Epidermal melanocyte (primary cell): ENCODE results near the gene PTK6.

Experiments
- DNase-seq: peaks from one replicate; pipeline ENCODE4 v3.0.0; 2011; ENCODE audit warnings: low spot score; ENCODE audit not compliant: insufficient read length

Gene PTK6

DNA sequence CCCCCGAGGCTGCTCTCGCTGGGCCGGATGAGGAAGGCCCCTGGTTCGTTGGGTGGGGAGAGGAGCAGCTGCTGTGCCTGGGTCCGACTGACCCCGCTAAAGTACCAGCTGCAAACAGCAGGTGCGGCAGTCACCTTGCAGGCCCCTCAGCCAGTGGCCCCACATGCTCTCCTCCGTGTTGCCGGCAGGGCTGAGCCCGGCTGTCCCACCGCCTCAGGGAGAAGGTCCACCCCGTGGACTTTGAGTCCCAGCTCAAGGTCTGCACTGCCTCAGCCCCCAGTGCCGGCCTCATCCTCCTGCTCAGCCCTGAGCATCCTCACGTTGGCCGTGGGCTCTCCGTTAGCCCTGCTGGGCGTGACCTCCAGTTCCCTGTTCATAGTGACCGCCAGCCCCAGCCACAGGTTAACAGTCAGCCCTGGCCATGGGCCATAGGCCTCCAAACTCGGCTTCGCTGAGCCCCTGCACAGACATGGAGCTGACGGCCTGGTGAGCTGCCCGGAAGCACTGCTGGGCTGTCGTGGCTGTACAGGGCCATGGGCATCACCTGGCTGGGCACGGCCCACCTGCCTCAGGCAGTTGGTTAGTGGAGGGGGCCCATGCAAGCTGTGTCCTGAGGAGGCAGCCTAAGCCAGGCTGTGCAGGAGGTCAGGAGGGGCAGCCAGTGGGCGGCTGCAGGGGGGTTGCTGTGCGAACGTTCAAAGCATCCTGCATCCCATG, 7.2 kb upstream of the PTK6 start:
- DNase-seq, result no peak

DNA sequence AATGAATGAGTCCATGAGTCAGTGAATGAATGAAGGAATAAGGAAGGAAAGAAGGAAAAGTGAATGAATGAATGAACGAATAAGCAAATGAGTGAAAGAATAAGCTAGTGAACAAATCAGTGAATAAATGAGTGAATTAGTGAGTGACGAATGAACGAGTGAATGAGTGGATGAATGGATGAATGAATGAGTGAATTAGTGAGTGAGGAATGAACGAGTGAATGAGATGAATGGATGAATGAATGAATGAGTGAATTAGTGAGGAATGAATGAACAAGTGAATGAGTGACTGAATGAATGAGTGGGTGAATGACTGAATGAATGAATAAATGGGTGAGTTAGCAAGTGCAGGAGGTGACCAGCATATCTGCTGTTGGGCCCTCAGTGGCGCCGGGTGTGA, 6.6 kb upstream of the PTK6 start:
- no peak for DNase-seq

DNA sequence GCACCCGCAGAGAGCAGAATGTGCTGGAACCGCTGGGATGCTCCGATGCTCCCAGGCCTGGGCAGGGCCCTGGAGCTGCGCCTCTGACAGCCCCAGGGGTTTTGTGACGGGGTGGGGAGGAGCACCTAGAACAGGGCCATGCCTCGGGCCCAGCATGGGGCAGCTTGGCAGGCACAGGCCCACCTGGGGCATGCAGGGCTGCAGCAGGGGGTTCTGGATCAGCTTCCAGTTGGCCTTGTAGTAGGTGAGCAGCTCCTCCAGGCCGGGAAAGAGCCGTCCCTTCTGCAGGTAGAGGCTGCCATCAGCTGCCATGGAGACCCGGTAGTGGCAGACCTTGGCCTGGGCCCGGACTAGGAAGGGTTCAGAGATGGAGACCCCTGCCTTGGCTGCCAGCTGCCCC, 6.0 kb upstream of the PTK6 start:
- DNase-seq, result no peak

- no peak for DNase-seq
Observed at GRCh38 chr20:63542696-63543095, 5.5 kb upstream of the PTK6 start.

DNA sequence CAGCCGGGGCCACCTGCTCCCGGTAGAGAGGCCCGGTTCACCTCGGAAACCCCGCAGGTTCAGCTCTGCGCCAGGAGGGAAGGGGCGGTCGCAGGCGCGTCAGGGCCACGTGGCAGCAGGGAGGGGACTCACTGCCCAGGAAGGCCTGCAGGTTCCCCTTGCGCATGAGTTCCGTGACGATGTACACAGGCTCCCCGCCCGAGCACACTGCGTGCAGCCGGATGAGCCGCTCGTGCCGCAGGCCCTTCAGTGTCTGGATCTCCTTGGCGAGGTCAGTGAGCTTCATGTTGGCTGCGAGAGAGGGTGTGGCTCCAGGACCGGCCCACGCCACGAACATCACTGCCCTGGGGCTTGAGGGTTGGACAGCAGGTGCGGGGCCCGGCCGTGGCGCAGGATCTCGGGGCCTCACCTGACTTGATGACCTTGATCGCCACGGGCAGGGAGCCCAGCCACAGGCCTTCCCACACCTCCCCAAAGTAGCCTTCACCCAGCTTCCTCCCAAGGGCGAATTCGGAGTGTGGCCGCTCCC, 4.9 kb upstream of the PTK6 start:
- DNase-seq, result no peak

- DNase-seq, result no peak
Observed at GRCh38 chr20:63541371-63541770, 4.2 kb upstream of the PTK6 start.

GRCh38 chr20:63540417-63541186, 3.4 kb upstream of the PTK6 start:
- DNase-seq, result peak; percentile 72

DNA sequence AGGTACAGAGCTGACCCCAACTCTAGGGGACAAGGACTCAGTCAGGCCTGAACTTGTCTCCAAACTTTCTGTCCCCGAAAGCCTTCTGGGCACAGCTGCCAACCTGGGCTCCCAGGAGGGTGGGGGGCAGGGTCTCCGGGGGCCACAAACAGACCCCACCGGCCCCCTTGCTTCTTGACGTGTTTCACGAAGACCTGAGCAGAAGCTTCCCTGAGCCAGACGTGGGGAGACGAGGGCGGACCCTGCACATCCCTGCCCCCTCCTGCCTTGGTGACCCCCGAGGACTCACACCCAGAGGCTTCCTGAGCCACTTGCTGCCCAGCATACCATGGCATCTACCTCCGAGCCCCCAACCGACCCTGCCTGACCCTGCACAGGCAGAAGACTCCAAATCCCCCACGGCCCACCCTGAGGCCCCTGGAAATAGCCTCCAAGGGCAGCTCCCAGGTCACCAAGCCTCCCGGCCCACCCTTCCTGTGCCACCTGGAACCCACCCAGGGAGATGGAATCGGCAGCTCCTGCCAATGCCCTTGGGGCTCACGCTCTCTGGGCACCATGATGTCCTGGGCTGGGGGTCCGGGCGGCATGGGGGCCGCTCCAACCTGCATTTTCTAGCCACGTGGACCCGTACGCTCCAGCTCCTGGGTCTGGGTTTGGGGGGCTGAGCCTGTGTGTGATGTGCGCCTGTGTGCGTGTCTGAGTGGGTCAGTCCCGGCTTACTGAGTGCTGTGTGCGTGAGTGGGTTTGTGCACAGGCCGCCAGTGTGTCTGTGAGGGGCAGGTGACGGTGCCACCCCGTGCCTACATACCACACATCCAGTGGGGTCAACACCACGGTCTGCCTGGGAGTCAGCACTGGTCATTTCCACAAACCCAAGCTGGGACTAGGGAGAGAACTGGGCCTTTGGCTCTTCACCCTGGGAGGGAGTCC, 2.5 kb upstream of the PTK6 start:
- no peak for DNase-seq

DNA sequence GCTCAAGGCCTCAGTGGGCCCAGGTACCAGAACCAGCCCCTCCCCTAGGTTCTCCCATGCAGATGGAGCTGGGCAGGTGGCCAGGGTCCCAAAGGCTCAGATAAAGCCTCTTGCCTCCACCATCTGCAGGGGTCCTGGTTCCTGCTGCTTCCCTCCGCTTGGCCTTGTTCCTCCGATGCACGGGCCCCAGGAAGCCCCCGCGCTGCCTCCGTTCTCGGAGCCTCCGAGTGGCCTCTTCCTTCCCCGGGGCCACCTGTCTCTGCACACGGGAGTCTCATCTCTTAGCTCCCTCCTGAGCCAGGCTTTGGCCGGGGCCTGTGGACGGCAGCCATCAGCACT, 1.9 kb upstream of the PTK6 start:
- DNase-seq, result no peak

DNA sequence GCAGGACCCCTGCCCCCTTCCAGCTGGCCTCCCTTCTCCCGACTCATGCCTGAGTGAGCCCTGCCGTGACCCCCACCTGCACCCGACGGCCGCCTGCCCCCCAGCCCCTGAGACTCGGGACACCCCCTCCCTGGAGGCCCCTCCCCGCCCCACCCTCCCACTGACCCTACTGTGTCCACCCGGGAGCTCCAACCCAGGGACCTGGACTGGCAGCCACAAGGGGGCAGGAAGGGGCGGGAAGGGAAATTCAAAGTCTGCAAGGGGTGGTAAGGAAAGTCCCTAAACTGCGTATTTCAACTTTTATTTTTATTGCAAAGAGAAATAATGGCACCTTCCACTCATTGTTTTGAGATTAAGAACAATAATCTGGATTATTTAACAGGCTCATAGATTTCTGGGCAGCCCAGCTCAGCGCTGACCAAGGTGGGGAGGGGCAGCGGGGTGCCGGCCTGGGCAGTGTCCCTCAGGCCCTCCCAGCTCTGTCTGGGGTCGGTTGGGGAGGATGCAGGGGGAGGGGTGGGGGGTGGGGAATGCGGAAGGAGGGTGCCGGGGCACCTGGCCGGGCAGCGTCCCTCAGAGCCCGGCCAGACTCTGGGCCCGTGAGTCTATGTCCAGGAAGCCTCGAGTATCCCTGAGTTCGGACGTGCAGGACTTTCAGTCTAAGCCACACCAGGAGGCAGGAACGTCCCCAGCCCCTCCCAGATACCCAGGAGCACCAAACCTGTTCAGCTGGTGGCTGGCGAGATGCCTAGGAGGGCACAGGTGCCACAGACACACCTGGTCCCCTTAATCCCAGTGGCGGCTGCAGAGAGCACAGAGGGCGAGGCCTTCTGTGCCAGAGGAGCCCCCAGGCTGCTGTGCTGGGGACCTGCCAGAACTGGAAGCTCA, 1.3 kb upstream of the PTK6 start:
- no peak for DNase-seq

GRCh38 chr20:63537525-63538203, 488 bp upstream of the PTK6 start:
- peak; percentile 99 for DNase-seq

- peak; percentile 96 for DNase-seq
Observed at GRCh38 chr20:63536241-63536977, 767 bp downstream of the PTK6 start.

DNA sequence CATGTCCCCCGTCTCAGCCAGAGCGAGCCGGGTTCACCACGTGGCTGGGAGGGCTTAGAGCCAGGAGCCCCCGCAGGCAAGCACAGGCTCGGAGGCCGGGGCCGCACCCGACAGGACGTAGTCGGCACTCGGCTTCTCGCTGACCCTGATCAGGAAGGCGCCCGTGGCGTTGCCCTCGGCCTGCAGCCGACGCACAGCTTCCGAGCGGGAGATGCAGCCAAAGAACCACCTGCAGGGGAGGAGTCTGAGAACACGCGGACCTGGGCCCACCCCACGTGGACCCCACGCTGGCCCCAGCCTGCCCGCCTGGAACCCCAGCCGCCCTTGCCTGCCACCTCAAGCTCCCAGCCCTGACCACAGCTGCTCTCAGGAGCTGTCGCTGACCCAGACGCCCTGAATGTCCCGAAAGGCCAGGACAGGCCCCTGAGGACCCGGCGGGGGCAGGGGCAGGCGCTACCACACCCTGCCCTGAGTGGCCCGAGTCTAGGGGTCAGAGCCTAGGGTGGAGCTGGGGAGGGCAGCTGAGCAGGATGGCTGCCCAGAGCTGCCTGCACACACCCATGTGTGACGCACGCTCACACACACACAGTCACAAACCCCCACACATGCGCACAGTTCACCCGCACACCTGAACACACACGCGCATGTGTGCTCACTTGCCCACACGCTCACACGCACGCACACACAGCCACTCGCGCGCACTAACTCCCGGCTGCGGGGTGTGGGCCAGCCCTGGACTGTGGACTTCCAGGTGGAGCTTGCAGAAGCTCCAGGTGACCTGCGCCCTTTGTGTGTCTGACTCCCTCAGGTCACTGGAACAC, 2.1 kb downstream of the PTK6 start:
- DNase-seq, result no peak

GRCh38 chr20:63534427-63534830, 2.7 kb downstream of the PTK6 start:
- no peak for DNase-seq

DNA sequence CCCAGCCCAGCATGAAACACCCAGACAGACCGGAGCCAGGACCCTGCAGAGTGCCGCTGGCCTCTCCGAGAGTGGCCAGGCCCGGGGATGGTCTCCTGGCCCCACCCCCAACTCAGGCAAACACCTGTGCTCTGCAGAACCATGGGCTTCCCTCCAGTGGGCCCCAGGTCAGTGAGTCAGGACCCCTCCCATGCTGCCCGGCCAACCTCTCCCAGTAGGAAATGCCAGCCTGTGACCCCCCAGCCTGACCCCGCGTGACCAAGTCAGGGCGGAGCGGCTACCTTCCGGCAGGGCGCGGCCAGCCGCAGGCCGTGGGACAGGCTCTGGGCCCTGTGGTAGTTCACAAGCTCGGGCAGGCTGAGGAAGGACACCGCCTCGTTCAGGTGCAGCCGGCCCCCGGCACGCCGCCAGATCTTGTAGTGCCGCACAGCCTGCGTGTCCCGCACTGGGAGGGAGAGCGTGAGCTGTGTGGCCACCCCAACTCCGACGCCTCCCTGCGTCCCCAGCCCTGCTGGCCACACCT, 3.2 kb downstream of the PTK6 start:
- DNase-seq, result no peak

DNA sequence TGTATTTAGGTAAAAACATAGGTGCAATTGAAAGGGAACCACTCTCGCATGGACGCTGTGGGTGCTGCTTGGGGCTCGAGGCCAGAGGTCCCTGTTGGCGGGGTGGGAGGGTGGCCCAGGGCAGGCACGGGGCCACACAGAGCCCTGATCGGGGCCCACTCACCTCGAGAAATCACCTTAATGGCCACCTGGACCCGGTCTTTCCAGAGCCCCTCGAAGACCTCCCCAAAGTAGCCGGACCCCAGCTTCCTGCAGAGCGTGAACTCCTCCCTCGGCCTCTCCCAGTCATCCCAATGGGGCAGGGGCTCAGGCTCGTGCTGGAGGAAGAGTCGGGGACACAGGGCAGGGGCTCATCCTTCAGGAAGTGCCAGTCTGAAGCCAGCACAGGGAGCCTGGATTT, 3.8 kb downstream of the PTK6 start:
- DNase-seq, result no peak

GRCh38 chr20:63532449-63532971, 4.7 kb downstream of the PTK6 start:
- peak; percentile 12 for DNase-seq
